ENCODE measurements around the gene ZNF256.

ZNF256 gene

DNA sequence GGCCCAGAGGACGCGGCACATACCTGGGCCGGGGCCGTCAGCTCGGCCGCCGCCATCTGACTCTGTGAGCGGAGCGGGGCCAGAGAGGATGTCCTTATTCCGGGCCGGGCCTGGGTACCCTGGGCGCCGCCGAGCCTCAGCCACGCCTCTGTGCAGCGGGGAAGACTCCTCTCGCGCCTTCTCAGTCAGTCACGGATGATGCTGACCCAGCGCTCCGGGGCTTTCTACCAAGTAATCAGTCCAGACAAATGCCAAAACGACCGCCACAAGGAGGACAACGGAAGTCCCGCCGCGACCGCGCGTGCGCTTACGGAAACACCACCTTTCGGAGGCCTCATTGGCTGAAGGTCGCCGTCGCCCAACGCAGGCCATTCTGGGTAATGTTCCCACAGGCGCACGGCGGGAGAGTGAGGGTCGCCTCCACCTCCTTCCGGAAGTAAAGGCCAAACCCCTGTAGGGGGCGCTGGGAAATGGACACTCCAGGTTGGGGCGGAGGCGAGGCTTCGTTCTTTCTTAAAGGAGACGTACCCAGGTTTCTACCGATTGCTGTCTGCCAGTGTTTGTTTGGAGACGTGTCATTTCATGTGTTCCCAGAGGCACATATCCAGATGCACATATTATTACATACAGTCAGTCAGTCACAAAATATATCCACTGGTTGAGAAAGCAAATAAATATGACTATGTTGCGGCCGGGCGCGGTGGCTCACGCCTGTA is at the start of gene ZNF256:
Gene ZNF256, minus strand, starts transcription at position 288 of the 716 bp plus-strand sequence. Its CDS starts 232 bp downstream, at position 56.
- ATAC-seq: peak; percentile 99 to 100

DNA sequence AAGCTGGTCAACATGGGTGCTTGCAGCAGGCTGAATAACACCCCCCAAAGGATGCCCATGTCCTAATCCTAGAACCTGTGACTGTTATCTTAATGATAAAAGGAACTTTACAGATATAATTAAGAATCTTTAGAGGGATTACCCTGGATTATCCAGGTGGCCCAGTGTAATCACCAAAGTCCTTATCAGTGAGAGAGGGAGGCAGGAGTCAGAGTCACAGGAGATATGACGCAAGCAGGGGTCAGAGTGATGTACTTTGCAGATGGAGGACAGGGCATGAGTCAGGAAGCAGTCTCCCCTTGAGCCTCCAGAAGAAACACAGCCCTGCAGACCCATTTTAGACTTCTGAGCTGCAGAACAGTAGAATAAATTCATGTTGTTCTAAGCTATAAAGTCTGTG is 45.3 kb upstream of the ZNF256 start:
- no peak for ATAC-seq

GRCh38 chr19:57978586-57979289 is 31.2 kb upstream of the ZNF256 start:
- no peak for ATAC-seq

DNA sequence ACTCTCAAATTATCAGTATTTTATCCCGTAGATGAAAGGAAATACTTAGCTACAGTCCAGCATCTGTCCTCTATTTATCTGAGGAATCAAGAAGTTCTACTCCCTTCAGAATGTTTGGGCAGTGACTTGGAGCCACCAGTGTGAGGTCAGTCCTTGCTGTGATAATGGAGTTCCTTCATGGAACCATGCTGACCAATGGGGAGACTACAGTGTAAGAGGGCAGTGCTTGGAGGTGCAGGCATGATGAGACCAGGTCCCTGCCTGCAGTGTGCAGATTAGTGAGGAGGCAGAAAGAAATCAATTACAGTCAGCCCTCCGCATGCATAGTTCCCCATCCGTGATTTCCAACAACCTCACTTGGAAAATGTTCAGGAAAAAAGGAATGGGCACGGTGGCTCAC is 26.9 kb upstream of the ZNF256 start, which contains the start of gene C19orf18:
Gene C19orf18, minus strand, starts transcription at position 101 of the 400 bp plus-strand sequence. CDS start 102 bp downstream, outside the sequence.
- no peak for ATAC-seq

- no peak for ATAC-seq
Observed at GRCh38 chr19:57964761-57965160, 17.3 kb upstream of the ZNF256 start.

DNA sequence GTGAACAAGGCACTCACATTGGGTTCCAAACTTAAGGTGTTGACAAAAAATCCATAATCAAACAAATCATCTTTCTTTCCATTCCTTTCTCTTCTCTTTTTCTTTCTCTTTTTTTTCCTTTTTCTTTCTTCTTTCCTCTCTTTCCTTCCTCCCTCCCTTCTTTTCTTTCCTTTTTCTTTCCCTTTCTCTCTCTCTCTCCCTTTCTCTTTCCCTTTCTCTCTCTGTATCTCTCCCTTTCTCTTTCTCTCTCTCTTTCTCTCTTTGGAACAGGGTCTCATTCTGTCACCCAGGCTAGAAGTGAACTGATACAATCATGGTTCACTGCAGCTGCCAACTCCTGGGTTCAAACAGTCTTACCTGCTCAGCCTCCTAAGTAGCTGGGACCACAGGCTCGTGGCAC is 14.3 kb upstream of the ZNF256 start:
- ATAC-seq: no peak

- ATAC-seq: no peak
Observed at GRCh38 chr19:57954996-57955395, 7.5 kb upstream of the ZNF256 start.

GRCh38 chr19:57949702-57950101 is 2.2 kb upstream of the ZNF256 start:
- ATAC-seq: no peak

DNA sequence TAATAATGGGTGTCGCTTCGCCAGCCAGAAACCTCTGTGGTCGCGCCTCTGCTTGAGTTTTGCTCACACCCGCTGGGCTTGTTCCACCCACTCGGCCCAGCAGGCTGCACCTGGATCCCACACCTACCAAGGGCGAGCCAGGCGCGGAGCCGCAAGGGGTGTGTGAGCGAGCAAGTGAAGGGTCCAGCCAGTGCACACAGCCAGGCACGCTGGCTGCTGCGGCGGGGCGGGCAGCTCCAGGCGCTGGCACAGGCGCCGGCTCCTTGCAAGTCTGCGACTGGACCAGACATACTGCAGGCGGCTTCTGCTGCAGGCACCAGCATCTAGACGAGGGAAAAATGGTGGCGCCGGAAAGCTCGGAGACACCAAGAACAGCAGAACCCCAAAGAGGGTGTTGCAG is 1.8 kb upstream of the ZNF256 start:
- no peak for ATAC-seq

GRCh38 chr19:57947088-57947418 is 453 bp downstream of the ZNF256 start:
- ATAC-seq: no peak

GRCh38 chr19:57946316-57946715 is 1.2 kb downstream of the ZNF256 start:
- ATAC-seq: no peak

- ATAC-seq: no peak
Observed at GRCh38 chr19:57941593-57941992, 5.9 kb downstream of the ZNF256 start.

DNA sequence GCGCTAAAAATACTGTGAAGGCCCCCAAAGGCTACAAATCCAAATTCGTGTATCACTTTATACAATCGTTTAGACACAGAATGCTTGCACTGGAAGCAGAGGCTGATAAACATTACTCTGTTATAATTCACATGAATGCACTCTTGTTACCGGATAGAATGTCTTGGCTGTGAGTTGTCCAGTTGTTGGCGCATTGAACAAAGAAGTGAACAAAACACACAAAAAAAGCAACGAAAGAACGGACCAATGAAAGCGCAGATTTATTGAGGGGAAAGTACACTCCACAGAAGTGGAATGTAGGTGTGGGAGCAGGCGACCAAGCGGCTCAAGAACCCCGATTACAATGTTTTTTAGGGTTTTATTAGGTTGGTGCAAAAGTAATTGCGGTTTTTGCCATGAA is 11.8 kb downstream of the ZNF256 start:
- ATAC-seq: no peak

GRCh38 chr19:57934820-57935665 is 12.5 kb downstream of the ZNF256 start, which contains the start of gene ZNF418:
Gene ZNF418, minus strand, starts transcription at chr19:57935402. Its CDS starts 1,580 bp downstream, at chr19:57933822.
- peak; percentile 87 to 96 for ATAC-seq

GRCh38 chr19:57927587-57927986 is 19.9 kb downstream of the ZNF256 start:
- no peak for ATAC-seq

DNA sequence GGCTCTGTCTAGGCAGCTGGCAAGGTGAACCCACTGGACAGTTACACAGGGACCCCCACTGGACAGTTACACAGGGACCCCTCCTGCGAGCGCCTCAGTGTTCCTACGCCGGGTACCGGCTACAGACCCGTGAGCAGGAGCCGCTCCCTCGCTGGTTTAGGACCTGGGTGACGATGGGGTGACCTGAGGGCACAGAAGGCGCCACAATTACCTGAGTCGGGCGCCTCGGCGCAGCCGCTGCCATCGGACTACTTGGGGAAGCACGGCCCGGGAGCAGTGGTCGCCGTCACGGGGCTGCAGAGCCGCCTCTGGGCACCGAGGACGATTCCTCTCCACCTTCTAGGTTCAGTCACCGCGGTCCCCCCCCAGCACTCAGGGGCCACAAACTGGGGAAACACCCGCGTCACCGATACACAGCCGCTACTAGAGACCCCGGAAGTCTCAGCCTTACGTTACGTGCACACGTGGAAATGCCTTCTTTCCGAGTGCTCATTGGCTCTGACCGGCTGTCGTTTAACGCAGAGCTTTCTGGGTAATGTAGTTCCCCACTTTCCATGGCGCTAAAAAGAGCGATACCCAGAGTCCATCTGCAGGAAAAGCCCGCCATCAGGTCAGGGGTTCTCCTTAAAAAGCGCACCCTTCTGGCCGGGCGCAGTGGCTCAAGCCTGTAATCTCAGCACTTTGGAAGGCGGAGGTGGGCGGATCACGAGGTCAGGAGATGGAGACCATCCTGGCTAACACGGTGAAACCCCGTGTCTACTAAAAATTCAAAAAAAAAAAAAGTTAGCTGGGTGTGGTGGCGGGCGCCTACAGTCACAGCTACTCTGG is 31.1 kb downstream of the ZNF256 start, which contains the start of gene ZNF417:
Gene ZNF417, minus strand, starts transcription at position 425 of the 828 bp plus-strand sequence. Its CDS starts 181 bp downstream, at position 244.
- ATAC-seq: peak; percentile 100

DNA sequence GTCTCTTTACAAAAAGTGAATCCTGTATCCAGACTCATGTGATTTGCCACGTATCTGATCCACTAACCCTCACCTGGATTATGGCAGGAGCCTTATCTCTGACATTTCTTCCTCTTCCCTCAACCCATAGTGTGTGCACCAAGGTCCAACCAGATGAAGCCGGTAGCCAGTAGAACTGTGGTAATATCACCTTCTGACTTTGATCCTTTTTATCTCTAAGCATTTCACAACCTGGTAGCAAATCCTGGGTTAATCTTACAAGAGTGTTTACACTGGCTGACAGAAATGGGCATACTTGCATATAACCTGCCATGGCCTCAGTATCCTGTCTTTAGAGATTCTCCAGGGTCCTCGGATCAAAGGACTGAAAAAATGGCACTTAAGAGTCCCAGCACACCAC is 33.0 kb downstream of the ZNF256 start:
- ATAC-seq: no peak

DNA sequence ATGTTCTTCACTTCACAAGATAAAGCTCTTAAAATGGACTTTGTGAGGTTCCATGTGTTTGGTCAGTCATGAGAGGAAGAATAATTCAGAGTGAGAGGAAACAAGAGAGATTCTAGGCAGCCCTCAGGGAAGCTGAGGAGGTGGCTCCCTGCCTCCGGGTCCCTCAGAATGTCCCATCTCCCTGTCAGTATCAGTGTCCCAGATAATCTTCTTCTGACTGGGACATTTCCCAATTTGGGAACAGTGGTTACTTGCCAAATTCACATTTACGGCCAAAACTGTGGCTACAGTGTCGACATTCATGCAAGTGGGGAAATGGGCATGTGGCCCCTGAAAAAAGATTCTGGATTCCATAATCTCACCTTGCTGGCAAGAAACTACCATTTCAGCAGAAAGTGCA is 40.1 kb downstream of the ZNF256 start:
- no peak for ATAC-seq

DNA sequence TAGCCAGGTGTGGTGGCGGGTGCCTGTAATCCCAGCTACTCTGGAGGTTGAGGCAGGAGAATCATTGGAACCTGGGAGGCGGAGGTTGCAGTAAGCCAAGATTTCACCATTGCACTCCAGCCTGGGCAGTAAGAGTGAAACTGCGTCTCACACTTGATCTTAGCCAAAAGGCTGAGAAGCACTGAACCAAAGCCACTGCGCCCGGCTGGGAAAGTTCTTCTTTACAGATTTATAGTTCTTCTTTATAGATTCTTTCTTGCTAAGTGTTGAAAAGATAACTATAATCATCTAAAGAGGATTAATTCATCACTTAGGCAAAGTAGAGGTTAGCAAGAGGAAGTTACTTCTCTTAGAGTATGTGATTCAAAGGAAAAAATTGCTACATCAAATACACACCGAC is 42.2 kb downstream of the ZNF256 start:
- ATAC-seq: no peak

DNA sequence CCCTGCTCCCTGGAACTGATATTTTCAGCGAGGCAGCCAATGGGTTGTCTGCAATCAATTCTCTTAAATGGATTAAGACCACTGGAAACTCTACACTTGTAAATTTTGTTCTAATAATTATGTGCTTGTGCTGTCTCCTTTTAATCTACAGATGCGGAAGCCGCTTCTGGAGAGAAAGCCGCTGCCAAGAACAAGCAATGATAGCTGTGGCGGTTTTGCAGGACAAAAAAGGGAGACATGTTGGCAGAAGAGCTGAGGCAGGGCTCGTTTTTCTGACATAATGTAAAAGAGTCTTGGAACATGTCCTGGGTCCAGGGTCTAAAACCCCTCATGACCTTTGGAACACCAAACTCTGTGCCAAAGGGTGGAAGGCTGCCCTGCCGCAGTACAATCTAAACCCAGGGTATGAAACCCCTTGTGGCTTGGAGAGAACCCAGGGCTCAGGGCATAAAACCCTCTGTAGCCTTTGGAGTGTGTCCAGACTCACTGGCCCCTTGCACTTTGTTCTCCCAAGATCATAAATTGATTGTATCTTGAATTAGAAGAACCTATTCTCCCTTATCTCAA is 43.8 kb downstream of the ZNF256 start:
- ATAC-seq: no peak

DNA sequence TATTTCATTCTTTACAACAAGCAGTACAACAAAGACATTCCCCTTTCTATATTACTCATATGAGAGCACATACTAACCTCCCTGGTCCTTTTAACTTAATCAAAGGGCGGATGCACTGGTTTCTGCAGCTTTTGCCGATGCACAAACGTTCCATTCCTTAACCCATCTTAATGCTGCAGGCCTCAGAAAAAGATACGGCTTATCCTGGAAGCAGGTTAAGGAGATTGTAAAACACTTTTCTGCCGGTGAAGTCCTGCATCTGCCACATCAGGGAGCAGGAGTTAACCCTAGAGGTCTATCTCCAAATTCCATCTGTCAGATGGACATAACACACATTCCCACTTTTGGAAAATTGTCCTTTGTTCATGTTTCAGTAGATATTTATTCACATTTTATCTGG is 47.2 kb downstream of the ZNF256 start:
- no peak for ATAC-seq

Data from activated CD4-positive, CD25-positive, alpha-beta regulatory T cell treated with anti-CD3 and anti-CD28 coated beads, Interleukin-2, amount 50 U/mL, for 24 hours (primary cell).